Spleen (tissue), 3 donors: ENCODE results near the gene C16orf92.

Experiments used
- POLR2A ChIP-seq, 3 donors: fragments of 450-650 bp; IDR thresholded peaks; one replicate each; pipeline ENCODE4 v1.5.1; 2017; ENCODE audit warnings: antibody characterized with exemption in 3 of 3, mild to moderate bottlenecking in 1 of 3
- POLR2AphosphoS5 ChIP-seq, 3 donors: sonication (generic); formaldehyde crosslinking; IDR thresholded peaks; one replicate each; pipeline ENCODE4 v1.5.1; 2017; ENCODE audit warnings: antibody characterized with exemption in 3 of 3

GRCh38 chr16:29994600-29995323 lies 28.2 kb upstream of the C16orf92 start:
- TF ChIP-seq POLR2AphosphoS5 (IDR thresholded peaks at IDR 0.05) (no peak), POLR2A (IDR thresholded peaks at IDR 0.05) (no peak)
